HG02840 (cell line): ENCODE results near the gene SNX30.

Source experiments
- ATAC-seq: cut with Tn5 transposase; IDR thresholded peaks from one replicate; pipeline ENCODE4 v1.9.1; 2021; ENCODE audit warnings: mild to moderate bottlenecking, moderate library complexity, moderate number of reproducible peaks; ENCODE audit not compliant: unreplicated experiment, low FRiP score

Gene SNX30

DNA sequence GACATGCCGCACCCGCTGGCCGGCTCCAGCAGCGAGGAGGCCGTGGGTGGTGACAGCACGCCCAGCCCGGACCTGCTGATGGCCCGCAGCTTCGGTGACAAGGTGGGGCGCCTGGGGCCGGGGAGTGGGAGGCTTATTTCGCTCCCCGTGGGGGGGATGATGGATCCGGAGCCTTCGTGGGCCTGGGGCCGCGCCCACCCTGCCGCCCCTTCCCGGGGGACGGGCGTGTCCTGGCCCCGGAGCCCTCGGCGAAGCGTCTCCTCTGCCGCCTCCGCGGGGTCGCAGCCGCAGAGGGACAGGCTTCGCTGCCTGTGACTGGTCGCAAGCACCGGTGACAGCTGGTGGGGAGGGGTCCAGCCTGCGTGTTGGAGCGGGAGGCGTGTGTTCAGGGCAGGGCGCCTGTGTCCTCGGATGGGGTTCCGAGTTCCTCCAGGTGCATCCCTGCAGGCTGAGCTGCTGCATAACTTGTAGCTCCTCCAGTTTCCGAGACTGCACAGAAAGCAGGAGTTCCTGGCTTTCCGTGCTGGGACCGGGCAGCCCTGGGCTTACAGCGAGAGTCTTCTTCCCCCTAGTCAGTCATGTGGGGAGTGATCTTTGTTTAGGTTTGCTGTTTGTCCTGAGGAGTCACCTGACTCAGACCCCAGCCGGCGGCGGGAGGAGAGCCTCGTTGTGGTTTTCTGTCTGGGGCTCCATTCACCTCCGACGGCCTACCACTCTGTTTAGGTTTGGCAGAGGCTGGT lies 666 bp downstream of the SNX30 start:
- ATAC-seq: peak; percentile 21

- no peak for ATAC-seq
These were observed 2.0 kb downstream of the SNX30 start for GRCh38 chr9:112752334-112753125.

GRCh38 chr9:112753725-112754124 lies 3.2 kb downstream of the SNX30 start:
- ATAC-seq: no peak

- ATAC-seq: no peak
These were observed 4.0 kb downstream of the SNX30 start for GRCh38 chr9:112754578-112754977.

DNA sequence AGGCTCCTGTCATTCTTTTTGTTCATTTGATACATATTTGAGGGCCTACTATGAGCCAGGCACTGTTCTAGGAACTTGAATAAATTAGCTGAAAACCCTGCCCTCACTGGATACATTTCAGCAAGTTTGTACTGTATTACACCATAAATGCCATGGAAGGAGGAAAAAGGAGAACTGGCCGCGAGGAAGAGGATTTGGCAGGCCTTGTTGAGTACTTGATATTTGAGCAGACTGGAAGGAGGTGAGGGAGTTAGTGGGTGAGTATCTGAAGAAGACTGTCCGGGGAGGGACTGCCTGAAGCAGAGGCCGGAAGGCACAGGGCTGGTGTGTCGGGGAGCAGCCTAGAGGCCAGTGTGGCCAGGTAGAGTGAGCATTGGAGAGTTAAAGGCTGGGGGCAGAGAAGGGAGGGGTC lies 4.5 kb downstream of the SNX30 start:
- no peak for ATAC-seq

DNA sequence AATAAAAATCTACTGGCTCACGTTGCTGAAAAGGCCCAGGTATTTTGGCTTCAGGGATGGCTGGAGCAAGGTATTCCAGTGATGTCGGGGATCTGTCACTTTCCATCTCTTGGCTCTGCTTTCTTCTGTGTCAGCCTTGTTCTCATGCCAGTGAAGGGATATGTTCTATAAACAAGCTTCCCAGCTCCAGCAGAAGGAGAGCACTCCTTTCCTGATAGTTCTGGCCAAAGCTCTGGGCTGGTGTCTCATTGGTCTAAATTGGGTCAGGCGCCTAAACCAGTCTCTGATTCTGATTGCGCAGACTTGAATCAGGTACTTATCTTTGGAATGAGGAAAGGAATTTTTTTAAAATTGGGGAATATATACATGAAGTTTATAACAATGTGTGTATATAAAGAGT lies 5.1 kb downstream of the SNX30 start:
- no peak for ATAC-seq

- ATAC-seq: no peak
These were observed 6.8 kb downstream of the SNX30 start for GRCh38 chr9:112757282-112757883.

DNA sequence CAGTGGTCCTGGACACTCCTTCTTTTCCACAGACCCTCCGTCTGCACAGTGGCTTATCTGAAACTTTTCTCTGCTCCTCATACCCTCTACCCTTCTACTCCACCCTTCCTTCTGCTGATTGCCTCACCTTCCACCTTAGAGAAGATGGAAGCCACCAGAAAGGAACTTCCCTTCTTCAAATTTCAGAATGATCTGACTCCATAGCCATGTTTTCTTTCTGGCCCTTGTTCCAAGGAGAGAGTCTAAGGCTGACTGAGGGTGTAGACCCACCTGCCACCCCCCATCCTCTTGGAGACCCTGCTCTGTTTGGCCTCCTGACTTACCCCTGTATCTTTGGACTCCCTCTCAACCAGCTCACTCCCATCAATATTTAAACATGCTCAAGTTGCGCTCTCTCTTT lies 7.4 kb downstream of the SNX30 start:
- ATAC-seq: no peak

DNA sequence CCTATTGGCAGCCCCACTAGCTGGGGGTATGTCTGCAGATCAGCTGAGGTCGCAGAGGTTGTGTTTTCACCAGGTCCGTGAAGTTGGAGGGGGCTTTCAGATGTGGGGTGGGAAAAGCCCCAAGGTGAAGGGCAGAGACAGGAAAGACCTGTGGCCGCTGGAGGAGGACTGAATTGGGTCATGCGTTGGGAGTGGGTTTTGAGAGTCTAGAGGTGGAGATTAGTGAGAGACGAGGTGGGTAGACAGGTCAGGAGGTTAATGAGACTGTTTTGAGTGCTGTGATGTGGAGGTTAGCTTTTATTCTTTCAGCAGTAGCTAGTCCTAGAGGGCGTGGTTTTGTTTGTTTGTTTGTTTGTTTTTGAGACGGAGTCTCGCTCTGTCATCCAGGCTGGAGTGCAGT lies 10.3 kb downstream of the SNX30 start:
- ATAC-seq: no peak

DNA sequence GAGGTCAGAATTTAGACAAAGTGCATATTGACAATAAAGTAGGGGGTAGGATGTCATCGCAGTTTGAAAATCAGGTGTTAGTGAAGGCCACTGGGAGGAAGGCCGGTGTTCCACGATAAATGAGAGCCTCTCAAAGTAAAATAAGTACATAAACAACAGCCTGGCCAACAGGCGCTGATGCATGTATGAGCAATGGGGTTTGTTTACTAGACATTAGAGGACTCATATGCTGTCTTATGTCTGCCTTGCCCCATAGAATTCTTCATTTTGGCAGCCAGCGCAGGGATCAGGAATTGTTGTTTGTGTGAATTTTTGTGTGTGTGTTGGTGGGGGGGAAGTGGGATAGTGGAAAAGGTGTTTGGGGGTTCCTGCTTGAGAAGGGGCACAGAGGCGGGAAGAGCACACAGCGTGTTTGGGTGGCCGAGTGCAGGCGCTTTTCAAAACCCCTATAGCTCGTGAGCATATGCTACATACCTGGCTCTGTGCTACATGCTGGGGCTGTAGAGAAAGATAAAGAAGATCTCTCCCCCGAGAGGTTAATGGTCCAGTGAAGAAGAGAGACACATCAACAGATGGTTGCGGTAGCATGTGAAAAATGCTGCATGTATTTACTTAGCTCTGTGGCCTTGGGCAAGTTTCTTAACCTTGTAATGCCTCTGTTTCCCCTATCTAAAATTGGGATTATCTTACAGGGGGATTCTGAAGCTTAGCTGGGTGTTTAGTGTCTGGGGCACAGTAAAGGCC lies 11.5 kb downstream of the SNX30 start:
- ATAC-seq: no peak

DNA sequence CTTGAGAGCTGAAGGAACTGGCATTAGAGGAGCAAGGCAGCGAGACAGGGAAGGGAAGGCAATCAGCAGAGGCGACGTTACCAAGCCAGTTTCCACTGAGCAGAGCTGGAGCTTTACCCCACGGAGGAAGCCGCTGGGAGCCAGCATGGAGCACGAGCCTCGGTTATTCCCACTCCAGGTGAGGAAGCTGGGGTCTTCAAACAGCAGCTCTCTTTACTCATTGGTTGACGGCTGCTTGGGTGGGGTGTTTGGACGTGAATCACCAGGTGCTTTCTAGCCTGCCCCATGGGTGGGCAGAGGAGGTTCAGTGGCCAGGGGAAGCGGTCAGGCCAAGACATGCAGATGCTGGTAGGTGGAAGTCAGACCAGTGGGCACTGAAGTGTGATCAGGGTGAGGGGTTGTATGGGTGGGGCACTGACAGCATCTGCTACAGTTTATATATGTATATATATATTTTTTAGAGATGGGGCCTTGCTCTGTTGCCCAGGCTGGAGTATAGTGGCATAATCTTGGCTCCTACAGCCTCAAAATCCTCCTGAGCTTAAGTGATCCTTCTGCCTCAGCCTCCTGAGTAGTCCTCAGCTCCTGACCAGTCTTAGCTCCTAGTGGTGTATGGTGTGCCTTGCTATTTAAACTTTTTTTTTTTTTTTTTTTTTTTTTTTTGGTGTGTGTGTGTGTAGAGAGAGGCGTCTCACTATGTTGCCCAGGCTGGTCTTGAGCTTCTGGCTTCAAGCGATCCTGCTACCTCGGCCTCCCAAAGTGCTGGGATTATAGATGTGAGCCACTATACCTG lies 12.4 kb downstream of the SNX30 start:
- ATAC-seq: no peak

- ATAC-seq: no peak
These were observed 13.8 kb downstream of the SNX30 start for GRCh38 chr9:112764344-112764743.

DNA sequence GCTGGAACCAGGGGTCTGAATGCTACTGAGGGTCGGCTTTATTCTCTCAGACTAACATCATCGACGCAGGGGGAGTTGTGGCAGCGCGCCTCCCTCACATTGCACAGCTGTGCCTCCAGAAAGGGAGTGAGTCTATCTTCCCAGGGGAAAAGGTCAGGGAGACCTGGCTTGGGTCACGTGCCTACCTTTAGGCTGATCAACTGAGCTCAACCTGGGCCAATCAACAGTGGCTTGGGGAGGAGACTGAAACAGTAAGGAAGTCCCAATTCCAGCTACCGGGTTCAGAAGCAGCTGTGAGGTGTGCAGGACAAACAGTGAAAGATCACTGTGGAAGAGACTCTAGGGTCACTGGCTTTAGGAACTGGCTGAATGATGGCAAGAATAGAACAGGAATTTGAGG lies 14.3 kb downstream of the SNX30 start:
- ATAC-seq: no peak

DNA sequence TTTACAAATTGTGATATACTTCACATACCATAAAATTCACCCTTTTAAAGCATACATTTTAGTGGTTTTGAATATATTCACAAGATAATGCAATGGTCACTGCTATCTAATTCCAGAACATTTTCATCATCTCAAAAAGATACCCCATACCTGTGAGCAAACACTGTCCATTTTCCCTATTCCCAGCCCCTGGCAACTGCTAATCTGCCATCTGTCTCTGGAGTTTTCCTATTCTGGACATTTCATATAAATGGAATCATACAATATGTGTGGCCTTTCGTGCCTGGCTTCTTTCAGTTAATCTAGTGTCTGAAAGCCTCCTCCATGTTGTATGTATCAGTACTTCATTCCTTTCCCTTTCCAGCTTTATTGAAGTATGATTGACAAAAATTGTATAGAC lies 14.7 kb downstream of the SNX30 start:
- ATAC-seq: no peak

GRCh38 chr9:112771359-112772214 lies 21.0 kb downstream of the SNX30 start:
- ATAC-seq: no peak

DNA sequence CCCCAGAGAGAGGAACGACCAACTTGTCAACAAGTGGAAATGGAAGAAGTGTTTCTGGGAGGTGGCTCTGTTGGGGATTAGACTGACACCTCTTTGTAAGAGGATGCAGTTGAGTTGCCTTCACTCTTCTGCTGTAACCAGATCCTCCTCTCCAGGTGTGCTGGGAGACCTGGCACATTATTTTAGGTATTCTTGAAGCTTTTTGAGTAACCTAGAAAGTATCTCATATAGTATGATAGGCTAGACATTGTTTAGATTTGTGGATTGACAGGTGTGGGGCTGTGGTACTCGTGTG lies 21.6 kb downstream of the SNX30 start:
- ATAC-seq: no peak

GRCh38 chr9:112772551-112772950 lies 22.0 kb downstream of the SNX30 start:
- ATAC-seq: no peak

DNA sequence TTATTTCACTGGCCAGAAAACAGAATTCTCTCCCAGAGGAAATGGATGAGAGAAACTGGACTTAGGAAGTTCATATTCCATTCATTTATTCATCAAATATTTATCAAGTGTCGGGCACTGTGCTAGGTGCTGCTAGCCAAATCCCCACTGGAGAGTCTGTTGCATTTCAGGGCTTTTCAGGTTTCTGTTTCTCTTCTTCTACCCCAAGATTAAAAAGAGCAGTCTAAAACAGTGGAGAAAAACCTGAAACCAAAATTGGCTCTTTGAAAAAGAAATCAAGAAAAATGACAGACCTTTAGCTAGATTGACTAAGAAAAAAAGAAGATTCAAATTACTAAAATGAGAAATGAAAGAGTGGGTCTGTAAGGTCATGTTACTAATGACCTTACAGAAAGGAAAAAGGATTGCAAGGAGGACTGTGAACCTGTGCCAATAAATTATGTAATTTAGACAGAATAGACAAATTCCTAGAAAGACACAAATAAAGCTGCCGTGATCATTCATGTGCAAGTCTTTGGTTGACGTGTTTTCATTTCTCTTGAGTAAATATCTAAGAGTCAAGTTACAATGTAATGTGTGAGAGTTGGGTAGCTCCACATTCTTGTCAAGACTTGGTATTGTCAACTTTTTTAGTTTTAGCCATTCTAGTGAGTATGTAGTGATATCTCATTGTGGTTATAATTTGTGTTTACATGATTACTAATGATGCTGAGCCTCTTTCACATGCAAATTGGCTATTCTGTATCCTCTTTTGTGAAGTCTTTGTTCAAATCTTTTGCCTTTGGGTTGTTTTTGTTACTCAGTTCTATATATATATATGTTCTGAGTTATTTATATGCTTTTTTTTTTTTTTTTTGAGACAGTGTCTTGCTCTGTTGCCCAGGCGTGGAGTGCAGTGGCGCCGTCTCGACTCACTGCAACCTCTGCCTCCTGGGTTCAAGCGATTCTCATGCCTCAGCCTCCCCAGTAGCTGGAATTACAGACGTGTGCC lies 23.7 kb downstream of the SNX30 start:
- peak; percentile 53 for ATAC-seq
